GM23338 (cell line): ENCODE results near the gene KRT37. TPM values are rescaled to one million over a fixed set of nuclear protein-coding genes. Genes with fewer than 3 reads are reported as not detected.
A peak's percentile ranks its signal among the peaks of the same experiment; 100 is the strongest.

ENCODE experiments used
- ATAC-seq: fragments of 200-7000 bp; cut with Tn5 transposase; 3 replicates; pipeline ENCODE4 v1.9.1; 2020
- DNase-seq: peaks from one replicate; pipeline ENCODE4 v3.0.0-alpha.2; 2015; ENCODE audit warnings: low spot score
- H2AFZ ChIP-seq: fragments of 200-600 bp; sonication (generic); 2 replicates; pipeline ENCODE4 v1.8.0; 2016; ENCODE audit warnings: antibody characterized with exemption, mild to moderate bottlenecking, moderate library complexity
- H3F3A ChIP-seq: fragments of 200-600 bp; sonication (generic); replicated peaks from 2 replicates; pipeline ENCODE4 v1.8.0; 2017; ENCODE audit warnings: antibody characterized with exemption, mixed run types, low read depth
- H3K27ac ChIP-seq: fragments of 200-600 bp; sonication (generic); 2 replicates; pipeline ENCODE4 v1.6.1; 2016; ENCODE audit warnings: low read depth
- H3K27me3 ChIP-seq: fragments of 200-600 bp; sonication (generic); 2 replicates; pipeline ENCODE4 v1.8.0; 2016; ENCODE audit warnings: mild to moderate bottlenecking, mixed run types, moderate library complexity; ENCODE audit not compliant: insufficient read depth
- H3K36me3 ChIP-seq: fragments of 200-600 bp; sonication (generic); 2 replicates; pipeline ENCODE4 v1.8.0; 2016; ENCODE audit warnings: mild to moderate bottlenecking; ENCODE audit not compliant: insufficient read depth
- H3K4me1 ChIP-seq: fragments of 200-600 bp; sonication (generic); 2 replicates; pipeline ENCODE4 v1.8.0; 2016; ENCODE audit warnings: mild to moderate bottlenecking, moderate library complexity; ENCODE audit not compliant: insufficient read depth
- H3K4me2 ChIP-seq: fragments of 200-600 bp; sonication (generic); 2 replicates; pipeline ENCODE4 v1.7.1; 2017; ENCODE audit warnings: mixed run types
- H3K4me3 ChIP-seq: fragments of 200-600 bp; sonication (generic); 2 replicates; pipeline ENCODE4 v1.6.1; 2016; ENCODE audit warnings: mixed run types
- H3K79me2 ChIP-seq: fragments of 200-600 bp; sonication (generic); replicated peaks from 2 replicates; pipeline ENCODE4 v1.8.0; 2017; ENCODE audit warnings: mild to moderate bottlenecking; ENCODE audit not compliant: insufficient read depth
- H3K9me2 ChIP-seq: fragments of 200-600 bp; sonication (generic); 2 replicates; pipeline ENCODE4 v1.8.0; 2017; ENCODE audit not compliant: insufficient read depth
- H4K20me1 ChIP-seq: fragments of 200-600 bp; sonication (generic); replicated peaks from 2 replicates; pipeline ENCODE4 v1.8.0; 2017; ENCODE audit warnings: mild to moderate bottlenecking; ENCODE audit not compliant: insufficient read depth
- H3K27ac Mint-ChIP-seq: 2 replicates; pipeline ENCODE4 v1.8.0; 2020; ENCODE audit warnings: inconsistent platforms, mild to moderate bottlenecking, moderate library complexity, mixed read lengths
- H3K27me3 Mint-ChIP-seq: 3 replicates; pipeline ENCODE4 v1.8.0; 2022; ENCODE audit warnings: low read depth, mild to moderate bottlenecking, moderate library complexity, mixed read lengths, inconsistent platforms; ENCODE audit not compliant: insufficient read depth, poor library complexity
- H3K36me3 Mint-ChIP-seq: 3 replicates; pipeline ENCODE4 v1.8.0; 2021; ENCODE audit warnings: low read depth, mild to moderate bottlenecking, inconsistent platforms, moderate library complexity, mixed read lengths
- H3K4me1 Mint-ChIP-seq: 3 replicates; pipeline ENCODE4 v1.8.0; 2020; ENCODE audit warnings: mild to moderate bottlenecking, inconsistent platforms, mixed read lengths
- H3K4me3 Mint-ChIP-seq: 3 replicates; pipeline ENCODE4 v1.8.0; 2021; ENCODE audit warnings: moderate library complexity, mild to moderate bottlenecking, inconsistent platforms, mixed read lengths
- H3K9me3 Mint-ChIP-seq: 3 replicates; pipeline ENCODE4 v1.8.0; 2020; ENCODE audit warnings: moderate library complexity, mild to moderate bottlenecking, inconsistent platforms, mixed read lengths
- CREB1 ChIP-seq: fragments of 250-450 bp; sonication (Bioruptor Pico); IDR thresholded peaks from 2 replicates; pipeline ENCODE4 v1.5.0; 2020; ENCODE audit warnings: low read depth, mild to moderate bottlenecking, moderate library complexity
- EZH2 ChIP-seq: fragments of 200-600 bp; sonication (generic); IDR thresholded peaks from one replicate; pipeline ENCODE4 v1.8.0; 2017; ENCODE audit warnings: antibody characterized with exemption, mild to moderate bottlenecking, low read depth; ENCODE audit not compliant: unreplicated experiment
- EZH2phosphoT487 ChIP-seq: fragments of 200-600 bp; sonication (generic); IDR thresholded peaks from one replicate; pipeline ENCODE4 v1.8.1; 2018; ENCODE audit warnings: antibody characterized with exemption; ENCODE audit not compliant: unreplicated experiment
- JUNB ChIP-seq: IDR thresholded peaks from one replicate; pipeline ENCODE4 v1.6.1; 2016; ENCODE audit warnings: antibody characterized with exemption; ENCODE audit not compliant: unreplicated experiment
- NANOG ChIP-seq: IDR thresholded peaks from 2 replicates; pipeline ENCODE4 v1.6.1; 2016; ENCODE audit warnings: antibody characterized with exemption, borderline replicate concordance
- POLR2AphosphoS5 ChIP-seq: IDR thresholded peaks from 2 replicates; pipeline ENCODE4 v1.6.1; 2016; ENCODE audit warnings: antibody characterized with exemption, low read depth
- REST ChIP-seq: IDR thresholded peaks from one replicate; pipeline ENCODE4 v1.6.1; 2018; ENCODE audit warnings: antibody characterized with exemption; ENCODE audit not compliant: unreplicated experiment
- STAT1 ChIP-seq: IDR thresholded peaks from one replicate; pipeline ENCODE4 v1.6.1; 2016; ENCODE audit warnings: antibody characterized with exemption; ENCODE audit not compliant: unreplicated experiment
- ZNF114 ChIP-seq: fragments of 250-450 bp; sonication (Bioruptor Pico); IDR thresholded peaks from 2 replicates; pipeline ENCODE4 v1.5.0; 2020; ENCODE audit warnings: mild to moderate bottlenecking, moderate library complexity
- ZNF331 ChIP-seq: fragments of 250-450 bp; sonication (Bioruptor Pico); IDR thresholded peaks from 2 replicates; pipeline ENCODE4 v1.5.0; 2020; ENCODE audit warnings: low read depth, mild to moderate bottlenecking, moderate library complexity
- polyA plus RNA-seq: library from polyadenylated mRNA; unstranded; fragments of >200 nt; fragmentation: Nextera tagmentation; extraction: Ambion mirVana; gene quantifications from 2 replicates; pipeline ENCODE4 v1.2.1, GENCODE V29; 2016
- total RNA-seq: library from RNA; depleted of rRNA; stranded (reverse); fragments of >200 nt; shearing (Covaris generic); gene quantifications from 2 replicates; pipeline ENCODE4 v1.2.3, GENCODE V29; 2014
- TF ChIP-seq, protein P1 (sequence below): fragments of 250-450 bp; sonication (Bioruptor Pico); IDR thresholded peaks from 2 replicates; pipeline ENCODE4 v1.5.0; 2020; ENCODE audit warnings: mild to moderate bottlenecking, moderate library complexity

The KRT37 gene
- total and polyA plus RNA-seq, 2 experiments from 2014 or later: not detected

DNA sequence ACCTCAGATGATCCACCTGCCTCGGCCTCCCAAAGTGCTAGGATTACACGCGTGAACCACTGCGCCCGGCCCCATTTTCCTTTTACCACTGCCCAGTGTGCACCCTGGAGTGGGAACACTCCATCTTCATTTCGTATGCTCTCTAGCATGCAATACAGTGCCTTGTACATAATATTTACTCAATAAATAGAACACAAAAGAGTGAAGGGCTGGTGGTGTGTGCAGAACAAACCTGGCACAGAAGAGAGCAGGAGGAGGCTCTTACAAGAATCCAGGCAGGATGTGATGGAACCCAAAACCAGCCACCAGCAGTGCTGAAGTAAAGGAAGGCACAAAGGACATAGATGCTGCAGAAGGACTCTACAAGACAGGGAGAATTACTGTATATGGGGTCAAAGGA, 7.3 kb downstream of the KRT37 start:
- H3K27me3 Mint-ChIP-seq: no peaks in the 10 kb centered on the region
- H3K4me3 Mint-ChIP-seq: no peak overlapping the region
- peaks cover 11% of the 10 kb centered on the region for H3K9me2 ChIP-seq
- DNase-seq: no peak
- H3K36me3 Mint-ChIP-seq: no peaks in the 10 kb centered on the region
- H3K4me2 ChIP-seq: no peak overlapping the region
- H3K79me2 ChIP-seq: no peaks in the 10 kb centered on the region
- H3K4me1 Mint-ChIP-seq: peaks cover 25% of the 10 kb centered on the region
- no peak for TF ChIP-seq JUNB
- TF ChIP-seq, protein P1, sequence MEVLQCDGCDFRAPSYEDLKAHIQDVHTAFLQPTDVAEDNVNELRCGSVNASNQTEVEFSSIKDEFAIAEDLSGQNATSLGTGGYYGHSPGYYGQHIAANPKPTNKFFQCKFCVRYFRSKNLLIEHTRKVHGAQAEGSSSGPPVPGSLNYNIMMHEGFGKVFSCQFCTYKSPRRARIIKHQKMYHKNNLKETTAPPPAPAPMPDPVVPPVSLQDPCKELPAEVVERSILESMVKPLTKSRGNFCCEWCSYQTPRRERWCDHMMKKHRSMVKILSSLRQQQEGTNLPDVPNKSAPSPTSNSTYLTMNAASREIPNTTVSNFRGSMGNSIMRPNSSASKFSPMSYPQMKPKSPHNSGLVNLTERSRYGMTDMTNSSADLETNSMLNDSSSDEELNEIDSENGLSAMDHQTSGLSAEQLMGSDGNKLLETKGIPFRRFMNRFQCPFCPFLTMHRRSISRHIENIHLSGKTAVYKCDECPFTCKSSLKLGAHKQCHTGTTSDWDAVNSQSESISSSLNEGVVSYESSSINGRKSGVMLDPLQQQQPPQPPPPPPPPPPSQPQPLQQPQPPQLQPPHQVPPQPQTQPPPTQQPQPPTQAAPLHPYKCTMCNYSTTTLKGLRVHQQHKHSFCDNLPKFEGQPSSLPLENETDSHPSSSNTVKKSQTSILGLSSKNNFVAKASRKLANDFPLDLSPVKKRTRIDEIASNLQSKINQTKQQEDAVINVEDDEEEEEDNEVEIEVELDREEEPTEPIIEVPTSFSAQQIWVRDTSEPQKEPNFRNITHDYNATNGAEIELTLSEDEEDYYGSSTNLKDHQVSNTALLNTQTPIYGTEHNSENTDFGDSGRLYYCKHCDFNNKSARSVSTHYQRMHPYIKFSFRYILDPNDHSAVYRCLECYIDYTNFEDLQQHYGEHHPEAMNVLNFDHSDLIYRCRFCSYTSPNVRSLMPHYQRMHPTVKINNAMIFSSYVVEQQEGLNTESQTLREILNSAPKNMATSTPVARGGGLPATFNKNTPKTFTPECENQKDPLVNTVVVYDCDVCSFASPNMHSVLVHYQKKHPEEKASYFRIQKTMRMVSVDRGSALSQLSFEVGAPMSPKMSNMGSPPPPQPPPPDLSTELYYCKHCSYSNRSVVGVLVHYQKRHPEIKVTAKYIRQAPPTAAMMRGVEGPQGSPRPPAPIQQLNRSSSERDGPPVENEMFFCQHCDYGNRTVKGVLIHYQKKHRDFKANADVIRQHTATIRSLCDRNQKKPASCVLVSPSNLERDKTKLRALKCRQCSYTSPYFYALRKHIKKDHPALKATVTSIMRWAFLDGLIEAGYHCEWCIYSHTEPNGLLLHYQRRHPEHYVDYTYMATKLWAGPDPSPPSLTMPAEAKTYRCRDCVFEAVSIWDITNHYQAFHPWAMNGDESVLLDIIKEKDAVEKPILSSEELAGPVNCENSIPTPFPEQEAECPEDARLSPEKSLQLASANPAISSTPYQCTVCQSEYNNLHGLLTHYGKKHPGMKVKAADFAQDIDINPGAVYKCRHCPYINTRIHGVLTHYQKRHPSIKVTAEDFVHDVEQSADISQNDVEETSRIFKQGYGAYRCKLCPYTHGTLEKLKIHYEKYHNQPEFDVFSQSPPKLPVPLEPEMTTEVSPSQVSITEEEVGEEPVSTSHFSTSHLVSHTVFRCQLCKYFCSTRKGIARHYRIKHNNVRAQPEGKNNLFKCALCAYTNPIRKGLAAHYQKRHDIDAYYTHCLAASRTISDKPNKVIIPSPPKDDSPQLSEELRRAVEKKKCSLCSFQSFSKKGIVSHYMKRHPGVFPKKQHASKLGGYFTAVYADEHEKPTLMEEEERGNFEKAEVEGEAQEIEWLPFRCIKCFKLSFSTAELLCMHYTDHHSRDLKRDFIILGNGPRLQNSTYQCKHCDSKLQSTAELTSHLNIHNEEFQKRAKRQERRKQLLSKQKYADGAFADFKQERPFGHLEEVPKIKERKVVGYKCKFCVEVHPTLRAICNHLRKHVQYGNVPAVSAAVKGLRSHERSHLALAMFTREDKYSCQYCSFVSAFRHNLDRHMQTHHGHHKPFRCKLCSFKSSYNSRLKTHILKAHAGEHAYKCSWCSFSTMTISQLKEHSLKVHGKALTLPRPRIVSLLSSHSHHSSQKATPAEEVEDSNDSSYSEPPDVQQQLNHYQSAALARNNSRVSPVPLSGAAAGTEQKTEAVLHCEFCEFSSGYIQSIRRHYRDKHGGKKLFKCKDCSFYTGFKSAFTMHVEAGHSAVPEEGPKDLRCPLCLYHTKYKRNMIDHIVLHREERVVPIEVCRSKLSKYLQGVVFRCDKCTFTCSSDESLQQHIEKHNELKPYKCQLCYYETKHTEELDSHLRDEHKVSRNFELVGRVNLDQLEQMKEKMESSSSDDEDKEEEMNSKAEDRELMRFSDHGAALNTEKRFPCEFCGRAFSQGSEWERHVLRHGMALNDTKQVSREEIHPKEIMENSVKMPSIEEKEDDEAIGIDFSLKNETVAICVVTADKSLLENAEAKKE (CRISPR knock-in tag): no peak
- no peak for TF ChIP-seq STAT1
- no peak for TF ChIP-seq ZNF331 (CRISPR knock-in tag)
- no peak for TF ChIP-seq CREB1
- no peak for TF ChIP-seq NANOG
- TF ChIP-seq EZH2phosphoT487: no peak
- no peak for TF ChIP-seq POLR2AphosphoS5
- TF ChIP-seq ZNF114 (CRISPR knock-in tag): no peak
- no peak for TF ChIP-seq REST
- no peak for TF ChIP-seq EZH2
- H3K27ac Mint-ChIP-seq: no peak overlapping the region
- H2AFZ ChIP-seq: peak overlapping the region; percentile 86; the same call in 1 of the 2 replicates
- no peaks in the 10 kb centered on the region for H3K9me3 Mint-ChIP-seq
- no peak overlapping the region for H3K4me3 ChIP-seq
- H3K27me3 ChIP-seq: no peaks in the 10 kb centered on the region
- no peak overlapping the region for H3K27ac ChIP-seq
- ATAC-seq: no peak
- H3K4me1 ChIP-seq: peaks cover 9% of the 10 kb centered on the region; the same call in 1 of the 2 replicates
- H3F3A ChIP-seq: no peaks in the 10 kb centered on the region
- no peaks in the 10 kb centered on the region for H3K36me3 ChIP-seq
- no peaks in the 10 kb centered on the region for H4K20me1 ChIP-seq
